Stimulated activated CD4-positive, alpha-beta T cell treated with anti-CD3 and anti-CD28 coated beads, Interleukin-4, amount 100 ng/mL, for 24 hours (primary cell): Measurements from ENCODE around the gene JMJD1C.

Source experiments
- DNase-seq: peaks from one replicate; pipeline ENCODE4 v3.0.0-alpha.2; 2020

JMJD1C gene

GRCh38 chr10:63281967-63282366 lies 183.8 kb downstream of the JMJD1C start:
- no peak for DNase-seq

GRCh38 chr10:63280386-63280785 lies 185.4 kb downstream of the JMJD1C start:
- no peak for DNase-seq

GRCh38 chr10:63275094-63275493 lies 190.7 kb downstream of the JMJD1C start:
- DNase-seq, result no peak

GRCh38 chr10:63273577-63273976 lies 192.2 kb downstream of the JMJD1C start:
- no peak for DNase-seq

GRCh38 chr10:63268798-63269503 lies 196.8 kb downstream of the JMJD1C start:
- peak; percentile 84 for DNase-seq

- DNase-seq, result no peak
These were observed 197.5 kb downstream of the JMJD1C start for GRCh38 chr10:63268149-63268797.

GRCh38 chr10:63267414-63268148 lies 198.2 kb downstream of the JMJD1C start:
- no peak for DNase-seq

GRCh38 chr10:63266391-63267316 lies 199.1 kb downstream of the JMJD1C start:
- DNase-seq, result no peak

- DNase-seq, result no peak
These were observed 200.0 kb downstream of the JMJD1C start for GRCh38 chr10:63265683-63266235.

GRCh38 chr10:63265222-63265617 lies 200.6 kb downstream of the JMJD1C start:
- DNase-seq, result peak; percentile 38

- no peak for DNase-seq
These were observed 201.1 kb downstream of the JMJD1C start for GRCh38 chr10:63264617-63265221.

- DNase-seq, result no peak
These were observed 203.2 kb downstream of the JMJD1C start for GRCh38 chr10:63262430-63263073.

GRCh38 chr10:63261496-63261895 lies 204.3 kb downstream of the JMJD1C start:
- no peak for DNase-seq

GRCh38 chr10:63260860-63261251 lies 204.9 kb downstream of the JMJD1C start:
- DNase-seq, result no peak

GRCh38 chr10:63260103-63260859 lies 205.5 kb downstream of the JMJD1C start:
- DNase-seq, result no peak

- no peak for DNase-seq
These were observed 206.7 kb downstream of the JMJD1C start for GRCh38 chr10:63258920-63259678.

GRCh38 chr10:63257778-63258177 lies 208.0 kb downstream of the JMJD1C start:
- DNase-seq, result no peak

- no peak for DNase-seq
These were observed 209.6 kb downstream of the JMJD1C start for GRCh38 chr10:63256009-63256773.

- DNase-seq, result no peak
These were observed 210.5 kb downstream of the JMJD1C start for GRCh38 chr10:63255316-63255715.
